SK-N-SH treated with all-trans-retinoic acid at 6 μM for 48 hours (cell line): ENCODE results near the gene PKNOX2.

Source experiments
- ATAC-seq: fragments of 200-7000 bp; cut with Tn5 transposase; 3 replicates; pipeline ENCODE4 v1.9.1; 2020; ENCODE audit warnings: mild to moderate bottlenecking, moderate library complexity
- BACH2 ChIP-seq: fragments of 250-450 bp; sonication (Bioruptor Pico); IDR thresholded peaks from 2 replicates; pipeline ENCODE4 v1.9.0; 2021; ENCODE audit warnings: mild to moderate bottlenecking, borderline replicate concordance
- CREB5 ChIP-seq: fragments of 250-450 bp; sonication (Bioruptor Pico); IDR thresholded peaks from 2 replicates; pipeline ENCODE4 v1.5.1; 2020; ENCODE audit warnings: low read depth, mild to moderate bottlenecking, moderate library complexity
- CSDC2 ChIP-seq: fragments of 250-450 bp; sonication (Bioruptor Pico); IDR thresholded peaks from 2 replicates; pipeline ENCODE4 v1.5.0; 2020; ENCODE audit warnings: mild to moderate bottlenecking, moderate library complexity
- ESRRG ChIP-seq: fragments of 250-450 bp; sonication (Bioruptor Pico); IDR thresholded peaks from 2 replicates; pipeline ENCODE4 v1.6.1; 2021; ENCODE audit warnings: mild to moderate bottlenecking
- GLIS3 ChIP-seq: fragments of 250-450 bp; sonication (Bioruptor Pico); IDR thresholded peaks from 2 replicates; pipeline ENCODE4 v1.5.0; 2020; ENCODE audit warnings: mild to moderate bottlenecking, moderate library complexity
- ISL1 ChIP-seq: fragments of 250-450 bp; sonication (Bioruptor Pico); IDR thresholded peaks from 2 replicates; pipeline ENCODE4 v2.1.2; 2022; ENCODE audit warnings: mild to moderate bottlenecking, moderate library complexity
- PATZ1 ChIP-seq: fragments of 250-450 bp; sonication (Bioruptor Pico); IDR thresholded peaks from 2 replicates; pipeline ENCODE4 v1.8.0; 2020; ENCODE audit warnings: mild to moderate bottlenecking, moderate library complexity, borderline replicate concordance
- PPARA ChIP-seq: fragments of 250-450 bp; sonication (Bioruptor Pico); IDR thresholded peaks from 2 replicates; pipeline ENCODE4 v1.5.0; 2020; ENCODE audit warnings: mild to moderate bottlenecking, borderline replicate concordance
- SNAI2 ChIP-seq: fragments of 250-450 bp; sonication (Bioruptor Pico); IDR thresholded peaks from 2 replicates; pipeline ENCODE4 v1.5.0; 2020; ENCODE audit warnings: mild to moderate bottlenecking, moderate library complexity
- TCF4 ChIP-seq: fragments of 250-450 bp; sonication (Bioruptor Pico); IDR thresholded peaks from 2 replicates; pipeline ENCODE4 v1.8.0; 2021; ENCODE audit warnings: mild to moderate bottlenecking, moderate library complexity, borderline replicate concordance
- TOX ChIP-seq: fragments of 250-450 bp; sonication (Bioruptor Pico); IDR thresholded peaks from 2 replicates; pipeline ENCODE4 v1.8.0; 2021; ENCODE audit warnings: mild to moderate bottlenecking, moderate library complexity, borderline replicate concordance
- TSHZ2 ChIP-seq: fragments of 250-450 bp; sonication (Bioruptor Pico); IDR thresholded peaks from 2 replicates; pipeline ENCODE4 v1.5.0; 2020; ENCODE audit warnings: mild to moderate bottlenecking, moderate library complexity
- ZC3H10 ChIP-seq: fragments of 250-450 bp; sonication (Bioruptor Pico); IDR thresholded peaks from 2 replicates; pipeline ENCODE4 v1.5.1; 2021; ENCODE audit warnings: mild to moderate bottlenecking, moderate library complexity
- ZFP3 ChIP-seq: fragments of 250-450 bp; sonication (Bioruptor Pico); IDR thresholded peaks from 2 replicates; pipeline ENCODE4 v1.5.0; 2020; ENCODE audit warnings: mild to moderate bottlenecking, moderate library complexity
- ZFP30 ChIP-seq: fragments of 450-650 bp; formaldehyde crosslinking; IDR thresholded peaks from 2 replicates; pipeline ENCODE4 v1.5.0; 2022; ENCODE audit warnings: mild to moderate bottlenecking, moderate library complexity
- ZNF565 ChIP-seq: fragments of 450-650 bp; formaldehyde crosslinking; conservative IDR thresholded peaks from 2 replicates; pipeline ENCODE4 v1.5.0; 2020; ENCODE audit warnings: low read depth, mild to moderate bottlenecking, moderate library complexity
- ZNF70 ChIP-seq: fragments of 450-650 bp; formaldehyde crosslinking; IDR thresholded peaks from 2 replicates; pipeline ENCODE4 v1.5.0; 2020; ENCODE audit warnings: mild to moderate bottlenecking, moderate library complexity
- ZNF8 ChIP-seq: fragments of 450-650 bp; formaldehyde crosslinking; IDR thresholded peaks from 2 replicates; pipeline ENCODE4 v1.5.0; 2020; ENCODE audit warnings: mild to moderate bottlenecking, moderate library complexity

Gene PKNOX2

GRCh38 chr11:125247431-125247830, 82.9 kb downstream of the PKNOX2 start:
- TF ChIP-seq ZC3H10 (CRISPR knock-in tag) = no peak
- no peak for TF ChIP-seq PPARA (CRISPR knock-in tag)
- ATAC-seq = no peak

GRCh38 chr11:125250318-125251213, 86.0 kb downstream of the PKNOX2 start:
- no peak for ATAC-seq
- TF ChIP-seq ZFP30 = no peak

- TF ChIP-seq PATZ1 (CRISPR knock-in tag) (no peak), ISL1 (CRISPR knock-in tag) (no peak), BACH2 (CRISPR knock-in tag) (no peak), ZC3H10 (CRISPR knock-in tag) (no peak), ZFP3 (CRISPR knock-in tag) (no peak), GLIS3 (CRISPR knock-in tag) (no peak), ZNF8 (CRISPR knock-in tag) (no peak), PPARA (CRISPR knock-in tag) (no peak), TSHZ2 (CRISPR knock-in tag) (no peak)
- ATAC-seq = no peak
Observed at GRCh38 chr11:125251214-125251545, 86.6 kb downstream of the PKNOX2 start.

- no peak for ATAC-seq
- no peak for TF ChIP-seq CSDC2 (CRISPR knock-in tag)
Observed at GRCh38 chr11:125251956-125252355, 87.4 kb downstream of the PKNOX2 start.

GRCh38 chr11:125253289-125253688, 88.7 kb downstream of the PKNOX2 start:
- TF ChIP-seq GLIS3 (CRISPR knock-in tag) (no peak), TOX (no peak), ZFP3 (CRISPR knock-in tag) (no peak), ZNF70 (CRISPR knock-in tag) (no peak), TCF4 (CRISPR knock-in tag) (no peak), ESRRG (CRISPR knock-in tag) (no peak), PPARA (CRISPR knock-in tag) (no peak), CSDC2 (CRISPR knock-in tag) (no peak), ZNF565 (CRISPR knock-in tag) (no peak), ISL1 (CRISPR knock-in tag) (no peak), PATZ1 (CRISPR knock-in tag) (no peak), CREB5 (no peak), BACH2 (CRISPR knock-in tag) (no peak), ZNF8 (CRISPR knock-in tag) (no peak), SNAI2 (CRISPR knock-in tag) (no peak), ZFP30 (no peak), TSHZ2 (CRISPR knock-in tag) (no peak)
- no peak for ATAC-seq
